ENCODE measurements around the gene LRP1B.

GRCh38 chr2:141582213-141582612, 548.6 kb downstream of the LRP1B start:
- TF ChIP-seq CTCF (IDR thresholded peaks at IDR 0.05) (no peak), POLR2A (IDR thresholded peaks at IDR 0.05) (no peak)

All from tibial nerve (tissue), 3 donors.